Left hindlimb (tissue), 1 donor: ENCODE measurements around the gene ZNF621.
A peak's percentile ranks its signal among the peaks of the same experiment; 100 is the strongest.

Experiments
- DNase-seq: peaks from one replicate; pipeline ENCODE4 v3.0.0-alpha.2; 2018

Gene ZNF621

GRCh38 chr3:40524568-40525285 lies at the start of gene ZNF621:
Gene ZNF621 (plus strand): TSS chr3:40524960. CDS start chr3:40525841, 881 bp downstream.
- DNase-seq: peak; percentile 92

- peak; percentile 78 for DNase-seq
These were observed 48.0 kb upstream of the ZNF621 start, which contains the start of gene ZNF619 for GRCh38 chr3:40476478-40477470. Gene ZNF619 (plus strand): TSS chr3:40477122. CDS start chr3:40477980, 858 bp downstream.

- no peak for DNase-seq
These were observed 47.1 kb upstream of the ZNF621 start for GRCh38 chr3:40477666-40478065.

GRCh38 chr3:40487172-40487571 lies 37.6 kb upstream of the ZNF621 start:
- no peak for DNase-seq

GRCh38 chr3:40490916-40491315 lies 33.8 kb upstream of the ZNF621 start:
- no peak for DNase-seq

GRCh38 chr3:40494698-40495097 lies 30.1 kb upstream of the ZNF621 start:
- no peak for DNase-seq

- no peak for DNase-seq
These were observed 27.5 kb upstream of the ZNF621 start for GRCh38 chr3:40497288-40497687.

GRCh38 chr3:40499952-40500351 lies 24.8 kb upstream of the ZNF621 start:
- no peak for DNase-seq

- no peak for DNase-seq
These were observed 22.7 kb upstream of the ZNF621 start for GRCh38 chr3:40502034-40502433.

GRCh38 chr3:40504636-40505430 lies 19.9 kb upstream of the ZNF621 start:
- no peak for DNase-seq

GRCh38 chr3:40505599-40506462 lies 18.9 kb upstream of the ZNF621 start, which contains the start of gene ZNF620:
Gene ZNF620 (plus strand): TSS chr3:40506039. CDS start chr3:40506353, 314 bp downstream.
- peak; percentile 80 for DNase-seq

GRCh38 chr3:40511031-40511718 lies 13.6 kb upstream of the ZNF621 start:
- DNase-seq: no peak

GRCh38 chr3:40516201-40516600 lies 8.6 kb upstream of the ZNF621 start:
- no peak for DNase-seq

GRCh38 chr3:40518067-40518466 lies 6.7 kb upstream of the ZNF621 start:
- no peak for DNase-seq

- no peak for DNase-seq
These were observed 5.9 kb upstream of the ZNF621 start for GRCh38 chr3:40518848-40519247.

- DNase-seq: no peak
These were observed 3.5 kb upstream of the ZNF621 start for GRCh38 chr3:40521254-40521653.

- no peak for DNase-seq
These were observed 979 bp upstream of the ZNF621 start for GRCh38 chr3:40523781-40524180.

- no peak for DNase-seq
These were observed 565 bp upstream of the ZNF621 start for GRCh38 chr3:40524222-40524567.

GRCh38 chr3:40528426-40528825 lies 3.7 kb downstream of the ZNF621 start:
- no peak for DNase-seq

- no peak for DNase-seq
These were observed 7.5 kb downstream of the ZNF621 start for GRCh38 chr3:40532252-40532651.

GRCh38 chr3:40534283-40534682 lies 9.5 kb downstream of the ZNF621 start:
- DNase-seq: no peak
